Stimulated activated CD4-positive, alpha-beta T cell treated with anti-CD3 and anti-CD28 coated beads, Interleukin-4, amount 100 ng/mL, for 4 hours (primary cell): Measurements from ENCODE around the gene LTF.

ENCODE experiments used
- DNase-seq, 2 experiments: peaks; one replicate each; pipeline ENCODE4 v3.0.0-alpha.2; 2020

LTF gene

GRCh38 chr3:46490338-46491084, 25.8 kb upstream of the LTF start:
- no peak for DNase-seq

GRCh38 chr3:46489875-46490274, 25.2 kb upstream of the LTF start:
- DNase-seq: no peak

- no peak for DNase-seq
Measured at GRCh38 chr3:46489381-46489780, 24.7 kb upstream of the LTF start.

GRCh38 chr3:46488735-46489361, 24.1 kb upstream of the LTF start:
- peak; percentile 86 to 92 for DNase-seq

- no peak for DNase-seq
Measured at GRCh38 chr3:46485779-46486175, 21.1 kb upstream of the LTF start.

GRCh38 chr3:46484911-46485778, 20.4 kb upstream of the LTF start:
- no peak for DNase-seq

- DNase-seq: no peak
Measured at GRCh38 chr3:46484388-46484787, 19.7 kb upstream of the LTF start.

- DNase-seq: no peak
Measured at GRCh38 chr3:46483825-46484224, 19.1 kb upstream of the LTF start.

GRCh38 chr3:46482632-46483350, 18.1 kb upstream of the LTF start:
- no peak for DNase-seq

GRCh38 chr3:46481636-46482035, 16.9 kb upstream of the LTF start:
- no peak for DNase-seq

GRCh38 chr3:46480491-46481195, 15.9 kb upstream of the LTF start:
- no peak for DNase-seq

GRCh38 chr3:46479696-46480095, 15.0 kb upstream of the LTF start:
- no peak for DNase-seq

- DNase-seq: no peak
Measured at GRCh38 chr3:46479021-46479420, 14.3 kb upstream of the LTF start.

- DNase-seq: no peak
Measured at GRCh38 chr3:46478341-46478740, 13.6 kb upstream of the LTF start.

GRCh38 chr3:46477756-46478155, 13.1 kb upstream of the LTF start:
- no peak for DNase-seq

- DNase-seq: no peak
Measured at GRCh38 chr3:46477145-46477544, 12.4 kb upstream of the LTF start.

- DNase-seq: no peak
Measured at GRCh38 chr3:46472736-46473135, 8.0 kb upstream of the LTF start.

- DNase-seq: no peak
Measured at GRCh38 chr3:46471371-46471914, 6.7 kb upstream of the LTF start.

GRCh38 chr3:46470831-46471230, 6.1 kb upstream of the LTF start:
- no peak for DNase-seq

- no peak for DNase-seq
Measured at GRCh38 chr3:46469680-46470357, 5.1 kb upstream of the LTF start.
